IMR-90 (cell line): ENCODE data around the gene TNPO2. TPM values are rescaled to one million over a fixed set of nuclear protein-coding genes. Genes with fewer than 3 reads are reported as not detected.

Experiments
- ATAC-seq: fragments of 200-7000 bp; cut with Tn5 transposase; 2 replicates; pipeline ENCODE4 v1.9.1; 2020; ENCODE audit warnings: low read depth, mild to moderate bottlenecking, moderate library complexity
- BruUV-seq: library from RNA; stranded (reverse); fragments of 400-500 nt; replicated peaks from 2 replicates; lab custom pipeline; 2021; lab: Mats Ljungman, UMichigan
- CTCF ChIA-PET: fragments of 300-600 bp; formaldehyde crosslinking; extraction: SDS; loops from one replicate; lab custom pipeline; 2021; ENCODE audit warnings: antibody characterized with exemption; lab: Yijun Ruan, JAX
- POLR2A ChIA-PET: fragments of 300-600 bp; sonication (Branson Sonifier 250); formaldehyde crosslinking; loops from one replicate; lab custom pipeline; 2022; ENCODE audit warnings: antibody characterized with exemption; ENCODE audit not compliant: unreplicated experiment; lab: Charles Lee
- DNase-seq: peaks from one replicate; pipeline ENCODE4 v3.0.0; 2013
- H2AFZ ChIP-seq: replicated peaks from 2 replicates; pipeline ENCODE3; 2013; ENCODE audit warnings: low read length, mild to moderate bottlenecking; ENCODE audit not compliant: poor library complexity
- H2AK5ac ChIP-seq: 2 replicates; pipeline ENCODE4 v1.6.1; 2013; ENCODE audit warnings: low read depth, low read length, inconsistent platforms
- H2AK9ac ChIP-seq: replicated peaks from 2 replicates; pipeline ENCODE3; 2013; ENCODE audit warnings: mild to moderate bottlenecking, low read depth, low read length, moderate library complexity; ENCODE audit not compliant: poor library complexity
- H2BK120ac ChIP-seq: 2 replicates; pipeline ENCODE4 v1.6.1; 2013; ENCODE audit warnings: low read depth, low read length, inconsistent platforms
- H2BK15ac ChIP-seq: 3 replicates; pipeline ENCODE4 v1.6.1; 2013; ENCODE audit warnings: low read depth, low read length, inconsistent platforms
- H2BK20ac ChIP-seq: 2 replicates; pipeline ENCODE4 v1.6.1; 2013; ENCODE audit warnings: low read depth, mild to moderate bottlenecking, inconsistent platforms, low read length, moderate library complexity
- H2BK5ac ChIP-seq: 2 replicates; pipeline ENCODE4 v1.6.1; 2013; ENCODE audit warnings: mild to moderate bottlenecking, low read depth, low read length, inconsistent platforms; ENCODE audit not compliant: poor library complexity, severe bottlenecking
- H3K14ac ChIP-seq: replicated peaks from 2 replicates; pipeline ENCODE4 v1.6.1; 2013; ENCODE audit warnings: low read depth, low read length, inconsistent platforms
- H3K18ac ChIP-seq: 2 replicates; pipeline ENCODE4 v1.6.1; 2013; ENCODE audit warnings: low read depth, low read length, control low read depth
- H3K23ac ChIP-seq: 2 replicates; pipeline ENCODE4 v1.6.1; 2013; ENCODE audit warnings: low read depth, low read length, inconsistent platforms
- H3K27ac ChIP-seq: 2 replicates; pipeline ENCODE4 v1.5.1; 2013; ENCODE audit warnings: mild to moderate bottlenecking, control low read depth, low read length; ENCODE audit not compliant: insufficient read depth
- H3K27me3 ChIP-seq: 2 replicates; pipeline ENCODE4 v1.6.1; 2013; ENCODE audit warnings: low read length; ENCODE audit not compliant: control insufficient read depth, insufficient read depth
- H3K36me3 ChIP-seq: 2 replicates; pipeline ENCODE4 v1.6.1; 2013; ENCODE audit warnings: low read length, mixed read lengths; ENCODE audit not compliant: control insufficient read depth, insufficient read depth
- H3K4ac ChIP-seq: 2 replicates; pipeline ENCODE4 v1.6.1; 2013; ENCODE audit warnings: low read depth, low read length, inconsistent platforms
- H3K4me1 ChIP-seq: 2 replicates; pipeline ENCODE4 v1.6.1; 2013; ENCODE audit warnings: low read length, mixed read lengths; ENCODE audit not compliant: control insufficient read depth, insufficient read depth
- H3K4me2 ChIP-seq: 2 replicates; pipeline ENCODE4 v1.6.1; 2013; ENCODE audit warnings: low read depth, mild to moderate bottlenecking, control low read depth, low read length, moderate library complexity
- H3K4me3 ChIP-seq: 2 replicates; pipeline ENCODE4 v1.5.1; 2013; ENCODE audit warnings: low read depth, mild to moderate bottlenecking, control low read depth, low read length, moderate library complexity; ENCODE audit not compliant: insufficient read depth
- H3K56ac ChIP-seq: 2 replicates; pipeline ENCODE4 v1.6.1; 2013; ENCODE audit warnings: low read length, inconsistent platforms; ENCODE audit not compliant: insufficient read depth; ENCODE audit errors: extremely low read depth
- H3K79me1 ChIP-seq, 2 experiments: 2 replicates each; pipeline ENCODE4 v1.6.1; 2013; ENCODE audit warnings: low read length in 2 of 2, inconsistent platforms in 1 of 2, low read depth in 1 of 2
- H3K9ac ChIP-seq: 2 replicates; pipeline ENCODE4 v1.6.1; 2013; ENCODE audit warnings: low read depth, low read length, control low read depth
- H3K9me1 ChIP-seq: 2 replicates; pipeline ENCODE4 v1.6.1; 2013; ENCODE audit warnings: low read length, inconsistent platforms; ENCODE audit not compliant: insufficient read depth
- H3K9me3 ChIP-seq: 2 replicates; pipeline ENCODE4 v1.6.1; 2013; ENCODE audit warnings: low read length; ENCODE audit not compliant: control insufficient read depth, insufficient read depth
- H4K20me1 ChIP-seq: 2 replicates; pipeline ENCODE4 v1.6.1; 2013; ENCODE audit warnings: low read length, inconsistent platforms; ENCODE audit not compliant: insufficient read depth
- H4K5ac ChIP-seq: 2 replicates; pipeline ENCODE4 v1.6.1; 2013; ENCODE audit warnings: mild to moderate bottlenecking, low read depth, low read length, control low read depth
- H4K8ac ChIP-seq, 2 experiments: 2 replicates each; pipeline ENCODE4 v1.6.1; 2013; ENCODE audit warnings: low read depth in 2 of 2, low read length in 2 of 2, control low read depth in 1 of 2, inconsistent platforms in 1 of 2
- H4K91ac ChIP-seq: 2 replicates; pipeline ENCODE4 v1.6.1; 2013; ENCODE audit warnings: low read depth, low read length, inconsistent platforms; ENCODE audit not compliant: insufficient read depth
- MAFK ChIP-seq: IDR thresholded peaks from 2 replicates; pipeline ENCODE4 v1.6.1; 2012; ENCODE audit warnings: low read depth, low read length, improper control_type of control experiment
- MAZ ChIP-seq: IDR thresholded peaks from 2 replicates; pipeline ENCODE4 v1.6.1; 2012; ENCODE audit warnings: low read depth, mild to moderate bottlenecking, low read length, improper control_type of control experiment, moderate library complexity, borderline replicate concordance
- MXI1 ChIP-seq: IDR thresholded peaks from 2 replicates; pipeline ENCODE4 v1.6.1; 2012; ENCODE audit warnings: low read depth, mild to moderate bottlenecking, low read length, moderate library complexity, borderline replicate concordance
- POLR2A ChIP-seq: IDR thresholded peaks from 2 replicates; pipeline ENCODE4 v1.6.1; 2012; ENCODE audit warnings: mild to moderate bottlenecking, low read depth, low read length
- RFX5 ChIP-seq: IDR thresholded peaks from 2 replicates; pipeline ENCODE4 v1.8.0; 2012; ENCODE audit warnings: low read depth, mild to moderate bottlenecking, low read length, moderate library complexity
- USF2 ChIP-seq: fragments of 150-350 bp; IDR thresholded peaks from 2 replicates; pipeline ENCODE4 v1.6.1; 2017; ENCODE audit warnings: mild to moderate bottlenecking, antibody characterized with exemption, low read length, low read depth
- WGBS, 2 experiments: methylation state at CpG; one replicate each; pipeline versions ENCODE4 v1.1.5 to v1.1.7; 2013; ENCODE audit warnings: missing lambda C conversion rate in 2 of 2; ENCODE audit not compliant: insufficient read length in 1 of 2; ENCODE audit errors: extremely low coverage in 2 of 2; 5-methylcytosine and 5-hydroxymethylcytosine counted together
- dilution Hi-C: fragments of 300-500 bp; cut with HindIII; formaldehyde crosslinking; loops from one replicate; pipeline ENCODE4 v1.14.3; 2018; ENCODE audit warnings: low sequenced_read_pairs; ENCODE audit not compliant: unreplicated experiment
- in situ Hi-C: fragments of 300-500 bp; cut with MboI; formaldehyde crosslinking; loops from 3 replicates; pipeline ENCODE4 v1.14.3; 2019; ENCODE audit warnings: low sequenced_read_pairs, inconsistent platforms, mixed read lengths
- intact Hi-C: fragments of 100-400 bp; cut with micrococcal nuclease; formaldehyde crosslinking; loops from 2 replicates; pipeline ENCODE4 v1.10.0; 2022
- polyA plus RNA-seq, 3 experiments: library from polyadenylated mRNA; depleted of rRNA; stranded (reverse); fragments of >200 nt; gene quantifications; 2 replicates each; pipeline ENCODE4 v1.2.3, GENCODE V29; 2012; ENCODE audit warnings: low replicate concordance in 1 of 3
- total RNA-seq: library from RNA; depleted of rRNA; stranded (reverse); fragments of >200 nt; gene quantifications from 2 replicates; pipeline ENCODE4 v1.2.3, GENCODE V29; 2012

Gene TNPO2
- total and polyA plus RNA-seq, 2 of the 4 experiments (the other 2 are of a cell fraction) = 36.0 to 77.2 TPM

- no peak overlapping the region for H3K23ac ChIP-seq
- 40% methylated on average over 1 of the region's 22 CpGs; no CpG with 5 or more reads in 1 of the 2 experiments for WGBS, 2 experiments
- no peaks in the 10 kb centered on the region for H4K20me1 ChIP-seq
- H3K9me3 ChIP-seq = peaks cover 5% of the 10 kb centered on the region; the same call in 1 of the 2 replicates
- H2AK9ac ChIP-seq = peak overlapping the region; percentile 65
- H2AK5ac ChIP-seq = no peak overlapping the region
- H3K14ac ChIP-seq = no peak overlapping the region
- H3K4me2 ChIP-seq = no peak overlapping the region
- H4K5ac ChIP-seq = no peak overlapping the region
- H4K91ac ChIP-seq = no peak overlapping the region
- H2AFZ ChIP-seq = no peak overlapping the region
- H2BK15ac ChIP-seq = no peak overlapping the region
- no peak overlapping the region for H3K56ac ChIP-seq
- no TSS peak for BruUV-seq
- H4K8ac ChIP-seq = no peak overlapping the region
- peaks cover 3 to 13% of the 10 kb centered on the region in 2 experiments; a peak in 1 of 4 replicates for H3K79me1 ChIP-seq
- H2BK20ac ChIP-seq = no peak overlapping the region
- H3K4ac ChIP-seq = no peak overlapping the region
- no peak overlapping the region for H3K9ac ChIP-seq
- H2BK120ac ChIP-seq = no peak overlapping the region
- H3K18ac ChIP-seq = no peak overlapping the region
- H3K4me3 ChIP-seq = no peak overlapping the region
- ChIA-PET POLR2A (interaction anchor here (0.7 kb wide), 1 partner anchor 118 kb away, joined by 3 read pairs; no protein-coding TSS in a partner anchor), CTCF (no interaction called here)
- ATAC-seq (no peak), DNase-seq (no peak)
- intact Hi-C loops (no loop called here), dilution Hi-C loops (no loop called here), in situ Hi-C loops (no loop called here)
- peaks cover 35% of the 10 kb centered on the region for H3K36me3 ChIP-seq
- no peaks in the 10 kb centered on the region for H3K9me1 ChIP-seq
- no peak overlapping the region for H3K27ac ChIP-seq
- H3K4me1 ChIP-seq = peaks cover 3% of the 10 kb centered on the region; the same call in 1 of the 2 replicates
- peaks cover under 1% of the 10 kb centered on the region; the same call in 1 of the 2 replicates for H3K27me3 ChIP-seq
- TF ChIP-seq MAZ (no peak), MXI1 (no peak), POLR2A (no peak), USF2 (no peak), MAFK (no peak), RFX5 (no peak)
- H2BK5ac ChIP-seq = no peak overlapping the region
Measured at GRCh38 chr19:12745166-12745897, 21.6 kb upstream of the TNPO2 start.
